HepG2 (cell line): ENCODE measurements around the gene PRDX2. TPM values are rescaled to one million over a fixed set of nuclear protein-coding genes. Genes with fewer than 3 reads are reported as not detected.
A peak's percentile ranks its signal among the peaks of the same experiment; 100 is the strongest.

Source experiments
- AGO1 ChIP-seq: fragments of 200-400 bp; formaldehyde crosslinking; IDR thresholded peaks from 2 replicates; pipeline ENCODE4 v1.6.1; 2017; ENCODE audit warnings: mild to moderate bottlenecking, low read depth, low read length, moderate library complexity; ENCODE audit not compliant: poor library complexity, severe bottlenecking
- ELF3 ChIP-seq: IDR thresholded peaks from 2 replicates; pipeline ENCODE4 v1.6.1; 2016; ENCODE audit warnings: missing genetic modification reagents, missing compliant biosample characterization
- FOSL2 ChIP-seq: sonication (generic); formaldehyde crosslinking; IDR thresholded peaks from 2 replicates; pipeline ENCODE4 v1.4.0; 2020; ENCODE audit warnings: missing genetic modification reagents
- FOXJ3 ChIP-seq: sonication (generic); formaldehyde crosslinking; IDR thresholded peaks from 2 replicates; pipeline ENCODE4 v1.4.0; 2020; ENCODE audit warnings: missing genetic modification reagents, mild to moderate bottlenecking, borderline replicate concordance
- GFI1 ChIP-seq: sonication (generic); formaldehyde crosslinking; IDR thresholded peaks from 2 replicates; pipeline ENCODE4 v1.5.0; 2020; ENCODE audit warnings: missing genetic modification reagents, mild to moderate bottlenecking, borderline replicate concordance
- HDAC2 ChIP-seq: sonication (generic); formaldehyde crosslinking; IDR thresholded peaks from 2 replicates; pipeline ENCODE4 v1.4.0; 2020; ENCODE audit warnings: missing genetic modification reagents
- HNRNPLL ChIP-seq: fragments of 200-400 bp; formaldehyde crosslinking; IDR thresholded peaks from 2 replicates; pipeline ENCODE4 v1.6.1; 2017; ENCODE audit warnings: mild to moderate bottlenecking, low read depth, low read length; ENCODE audit not compliant: poor library complexity, severe bottlenecking
- JUN ChIP-seq: sonication (generic); formaldehyde crosslinking; IDR thresholded peaks from 2 replicates; pipeline ENCODE4 v1.4.0; 2020; ENCODE audit warnings: mild to moderate bottlenecking, missing genetic modification reagents
- KDM2A ChIP-seq: sonication (generic); formaldehyde crosslinking; IDR thresholded peaks from 2 replicates; pipeline ENCODE4 v1.4.0; 2020; ENCODE audit warnings: low read depth, missing genetic modification reagents, borderline replicate concordance
- KDM5B ChIP-seq: sonication (generic); formaldehyde crosslinking; IDR thresholded peaks from 2 replicates; pipeline ENCODE4 v1.4.0; 2020; ENCODE audit warnings: missing genetic modification reagents, mild to moderate bottlenecking, borderline replicate concordance
- MBD4 ChIP-seq: IDR thresholded peaks from 2 replicates; pipeline ENCODE4 v1.6.1; 2012; ENCODE audit warnings: low read length, inconsistent platforms, borderline replicate concordance
- NPAS2 ChIP-seq: sonication (generic); formaldehyde crosslinking; IDR thresholded peaks from 2 replicates; pipeline ENCODE4 v1.8.0; 2022; ENCODE audit warnings: mild to moderate bottlenecking, missing genetic modification reagents, borderline replicate concordance
- RXRA ChIP-seq: sonication (generic); formaldehyde crosslinking; IDR thresholded peaks from 2 replicates; pipeline ENCODE4 v1.5.1; 2020; ENCODE audit warnings: missing genetic modification reagents
- SAFB2 ChIP-seq: sonication (generic); formaldehyde crosslinking; IDR thresholded peaks from 2 replicates; pipeline ENCODE4 v1.5.1; 2020; ENCODE audit warnings: missing genetic modification reagents, low read depth, mild to moderate bottlenecking, borderline replicate concordance
- SAP130 ChIP-seq: IDR thresholded peaks from 2 replicates; pipeline ENCODE4 v1.6.1; 2016; ENCODE audit warnings: low read depth
- SP140L ChIP-seq: sonication (generic); formaldehyde crosslinking; IDR thresholded peaks from 2 replicates; pipeline ENCODE4 v1.4.0; 2020; ENCODE audit warnings: missing genetic modification reagents, borderline replicate concordance
- SPEN ChIP-seq: sonication (generic); formaldehyde crosslinking; IDR thresholded peaks from 2 replicates; pipeline ENCODE4 v1.5.1; 2020; ENCODE audit warnings: low read depth, mild to moderate bottlenecking, missing genetic modification reagents
- ZNF274 ChIP-seq: sonication (generic); formaldehyde crosslinking; IDR thresholded peaks from 2 replicates; pipeline ENCODE4 v1.5.1; 2020; ENCODE audit warnings: mild to moderate bottlenecking, missing genetic modification reagents
- ZNF552 ChIP-seq: sonication (generic); formaldehyde crosslinking; IDR thresholded peaks from 2 replicates; pipeline ENCODE4 v1.9.0; 2022; ENCODE audit warnings: missing genetic modification reagents, mild to moderate bottlenecking, borderline replicate concordance
- ZNF772 ChIP-seq: sonication (generic); formaldehyde crosslinking; IDR thresholded peaks from 2 replicates; pipeline ENCODE4 v1.5.0; 2020; ENCODE audit warnings: mild to moderate bottlenecking, missing genetic modification reagents
- ZNF839 ChIP-seq: sonication (generic); formaldehyde crosslinking; IDR thresholded peaks from 2 replicates; pipeline ENCODE4 v1.4.0; 2020; ENCODE audit warnings: missing genetic modification reagents, mild to moderate bottlenecking, borderline replicate concordance
- polyA plus RNA-seq, 8 experiments: library from polyadenylated mRNA; depleted of rRNA in 3 of 8; stranded (reverse) in 7 of 8; unstranded in 1 of 8; fragments of >200 nt; fragmentation: Illumina TruSeq in 4 of 8; extraction: Trizol in 4 of 8; gene quantifications; 2 replicates each; pipeline versions ENCODE4 v1.2.1 to v1.2.3, GENCODE V29; 2011 to 2016; ENCODE audit warnings: low read depth in 4 of 8, missing spikeins in 1 of 8, mixed read lengths in 1 of 8; ENCODE audit not compliant: insufficient read depth in 1 of 8
- total RNA-seq, 5 experiments: library from RNA; depleted of rRNA; stranded (reverse); fragments of >200 nt; fragmentation: Illumina TruSeq; extraction: Trizol; gene quantifications; 2 replicates each; pipeline ENCODE4 v1.2.3, GENCODE V29; 2016; ENCODE audit warnings: low read depth in 1 of 5
- TF ChIP-seq, protein P1 (sequence below): IDR thresholded peaks from 2 replicates; pipeline ENCODE4 v1.6.1; 2016; ENCODE audit warnings: mild to moderate bottlenecking, missing biosample characterization, missing genetic modification reagents
- TF ChIP-seq, protein P2 (sequence below): sonication (generic); formaldehyde crosslinking; IDR thresholded peaks from 2 replicates; pipeline ENCODE4 v1.8.0; 2023; ENCODE audit warnings: mild to moderate bottlenecking, missing genetic modification reagents
- TF ChIP-seq, protein P3 (sequence below): sonication (generic); formaldehyde crosslinking; IDR thresholded peaks from 2 replicates; pipeline ENCODE4 v1.4.0; 2020; ENCODE audit warnings: missing genetic modification reagents

Gene PRDX2
- total and polyA plus RNA-seq, 2 of the 13 experiments (the other 11 are each of a cell fraction or from before 2014, with no cell fraction given): 218 to 381 TPM

DNA sequence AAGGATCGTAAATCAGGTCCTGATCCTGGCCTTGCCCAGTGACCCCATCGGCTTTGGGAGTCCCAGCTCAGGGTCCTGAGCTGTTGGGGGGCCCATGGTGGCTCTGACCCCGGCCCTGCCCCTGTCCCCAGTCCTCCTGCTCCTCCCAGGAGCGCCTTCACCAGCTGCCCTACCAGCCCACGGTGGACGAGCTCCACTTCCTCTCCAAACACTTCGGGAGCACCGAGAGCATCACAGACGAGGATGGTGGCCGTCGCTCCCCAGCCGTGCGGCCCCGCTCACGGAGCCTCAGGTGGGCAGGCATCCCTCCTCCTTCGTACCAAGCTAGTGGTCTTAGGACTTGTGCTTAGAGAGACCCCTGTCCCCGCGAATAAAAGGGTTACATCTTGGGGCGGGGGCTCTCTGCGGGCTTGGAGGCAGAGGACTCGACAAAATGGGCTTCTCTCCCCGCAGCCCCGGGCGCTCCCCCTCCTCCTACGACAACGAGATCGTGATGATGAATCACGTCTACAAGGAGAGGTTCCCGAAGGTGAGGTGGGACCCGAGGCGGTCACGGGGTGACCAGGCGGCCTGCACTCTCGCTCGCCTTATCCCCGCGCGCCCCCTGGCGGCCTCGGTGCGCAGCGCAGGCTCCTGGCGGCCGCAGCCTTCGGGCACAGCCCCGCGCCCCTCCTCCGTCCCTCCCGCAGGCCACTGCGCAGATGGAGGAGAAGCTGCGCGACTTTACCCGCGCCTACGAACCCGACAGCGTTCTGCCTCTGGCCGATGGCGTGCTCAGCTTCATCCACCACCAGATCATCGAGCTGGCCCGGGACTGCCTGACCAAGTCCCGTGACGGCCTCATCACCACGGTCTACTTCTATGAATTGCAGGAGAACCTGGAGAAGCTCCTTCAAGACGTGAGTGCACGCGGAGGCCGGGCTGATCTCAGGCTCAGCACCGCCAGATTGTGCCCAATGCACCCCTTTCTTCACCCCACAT, 45.8 kb upstream of the PRDX2 start (continued):
- TF ChIP-seq FOSL2 (CRISPR knock-in tag) (peak; percentile 21; the same call in 1 of the 2 replicates), KDM2A (CRISPR knock-in tag) (peak; percentile 79), RXRA (CRISPR knock-in tag) (peak; percentile 45; the same call in 1 of the 2 replicates), SAFB2 (CRISPR knock-in tag) (0 out of 2 replicates have a peak, but pooled peaks have one; percentile 63), KDM5B (peak; percentile 19; the same call in 1 of the 2 replicates), FOXJ3 (CRISPR knock-in tag) (no peak), ZNF552 (CRISPR knock-in tag) (no peak), NPAS2 (no peak), JUN (CRISPR knock-in tag) (0 out of 2 replicates have a peak, but pooled peaks have one; percentile 36), SP140L (CRISPR knock-in tag) (no peak), SAP130 (CRISPR knock-in tag) (peak; percentile 42; the same call in 1 of the 2 replicates), ZNF772 (peak; percentile 64; the same call in 1 of the 2 replicates), MBD4 (no peak), ZNF274 (CRISPR knock-in tag) (no peak), HDAC2 (CRISPR knock-in tag) (0 out of 2 replicates have a peak, but pooled peaks have one; percentile 14), HNRNPLL (peak; percentile 100), ZNF839 (no peak; the same call in 1 of the 2 replicates), GFI1 (CRISPR knock-in tag) (0 out of 2 replicates have a peak, but pooled peaks have one; percentile 14), AGO1 (peak; percentile 85), SPEN (CRISPR knock-in tag) (peak; percentile 79), ELF3 (CRISPR knock-in tag) (peak; percentile 39; the same call in 1 of the 2 replicates)
- TF ChIP-seq, protein P1, sequence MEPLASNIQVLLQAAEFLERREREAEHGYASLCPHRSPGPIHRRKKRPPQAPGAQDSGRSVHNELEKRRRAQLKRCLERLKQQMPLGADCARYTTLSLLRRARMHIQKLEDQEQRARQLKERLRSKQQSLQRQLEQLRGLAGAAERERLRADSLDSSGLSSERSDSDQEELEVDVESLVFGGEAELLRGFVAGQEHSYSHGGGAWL (CRISPR knock-in tag): 0 out of 2 replicates have a peak, but pooled peaks have one; percentile 13
- TF ChIP-seq, protein P2, sequence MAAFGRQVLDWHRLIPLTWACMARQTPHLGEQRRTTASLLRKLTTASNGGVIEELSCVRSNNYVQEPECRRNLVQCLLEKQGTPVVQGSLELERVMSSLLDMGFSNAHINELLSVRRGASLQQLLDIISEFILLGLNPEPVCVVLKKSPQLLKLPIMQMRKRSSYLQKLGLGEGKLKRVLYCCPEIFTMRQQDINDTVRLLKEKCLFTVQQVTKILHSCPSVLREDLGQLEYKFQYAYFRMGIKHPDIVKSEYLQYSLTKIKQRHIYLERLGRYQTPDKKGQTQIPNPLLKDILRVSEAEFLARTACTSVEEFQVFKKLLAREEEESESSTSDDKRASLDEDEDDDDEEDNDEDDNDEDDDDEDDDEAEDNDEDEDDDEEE (CRISPR knock-in tag): 0 out of 2 replicates have a peak, but pooled peaks have one; percentile 39
- TF ChIP-seq, protein P3, sequence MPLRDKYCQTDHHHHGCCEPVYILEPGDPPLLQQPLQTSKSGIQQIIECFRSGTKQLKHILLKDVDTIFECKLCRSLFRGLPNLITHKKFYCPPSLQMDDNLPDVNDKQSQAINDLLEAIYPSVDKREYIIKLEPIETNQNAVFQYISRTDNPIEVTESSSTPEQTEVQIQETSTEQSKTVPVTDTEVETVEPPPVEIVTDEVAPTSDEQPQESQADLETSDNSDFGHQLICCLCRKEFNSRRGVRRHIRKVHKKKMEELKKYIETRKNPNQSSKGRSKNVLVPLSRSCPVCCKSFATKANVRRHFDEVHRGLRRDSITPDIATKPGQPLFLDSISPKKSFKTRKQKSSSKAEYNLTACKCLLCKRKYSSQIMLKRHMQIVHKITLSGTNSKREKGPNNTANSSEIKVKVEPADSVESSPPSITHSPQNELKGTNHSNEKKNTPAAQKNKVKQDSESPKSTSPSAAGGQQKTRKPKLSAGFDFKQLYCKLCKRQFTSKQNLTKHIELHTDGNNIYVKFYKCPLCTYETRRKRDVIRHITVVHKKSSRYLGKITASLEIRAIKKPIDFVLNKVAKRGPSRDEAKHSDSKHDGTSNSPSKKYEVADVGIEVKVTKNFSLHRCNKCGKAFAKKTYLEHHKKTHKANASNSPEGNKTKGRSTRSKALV (CRISPR knock-in tag): peak; percentile 51; the same call in 1 of the 2 replicates
